GM21367 (cell line): Measurements from ENCODE around the gene WDR93.
A peak's percentile ranks its signal among the peaks of the same experiment; 100 is the strongest.
"Not testable (repeated sequence)": the region's sequence is repeated elsewhere in the genome, so short reads cannot be mapped to it uniquely, and the experiment has no call there.

Source experiments
- ATAC-seq: cut with Tn5 transposase; IDR thresholded peaks from one replicate; pipeline ENCODE4 v1.9.1; 2021; ENCODE audit not compliant: unreplicated experiment

WDR93 gene

DNA sequence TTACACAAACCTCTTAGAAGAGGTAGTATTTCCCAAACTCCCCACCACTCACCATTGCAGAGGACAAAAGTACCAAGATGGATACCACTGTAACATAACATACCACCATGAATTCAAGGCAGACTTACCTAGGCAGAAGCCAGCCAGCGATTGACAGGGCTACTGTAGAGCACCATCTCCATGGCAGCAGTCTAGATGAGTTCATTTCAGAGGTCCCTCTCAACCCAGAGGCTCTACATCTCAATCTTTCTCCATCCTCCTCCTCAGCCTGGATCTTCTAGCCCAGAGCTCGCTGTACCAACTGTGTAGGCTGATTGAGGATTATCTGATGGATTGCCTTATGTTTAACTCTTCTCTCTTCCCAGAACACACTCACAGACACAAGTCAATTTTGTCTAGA, 9.5 kb upstream of the WDR93 start:
- no peak for ATAC-seq

DNA sequence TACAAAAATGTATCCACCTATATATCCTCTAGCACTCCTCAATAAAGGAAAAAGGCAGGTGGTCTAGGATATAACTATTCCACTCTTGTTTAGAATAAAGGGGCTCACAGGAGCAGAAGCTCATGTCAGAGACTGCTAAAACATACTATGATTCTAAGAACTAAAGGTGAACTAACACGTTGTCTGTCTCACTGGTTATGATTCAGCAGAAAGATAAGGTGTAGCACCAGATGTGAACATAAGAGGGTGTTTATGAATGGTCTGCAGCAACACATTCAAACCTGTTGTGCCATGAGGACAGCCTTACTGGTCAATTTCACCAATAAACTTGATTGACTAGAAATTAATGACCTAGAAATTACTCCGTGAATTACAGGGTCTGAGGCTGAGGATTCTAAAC, 4.6 kb upstream of the WDR93 start:
- ATAC-seq = no peak

DNA sequence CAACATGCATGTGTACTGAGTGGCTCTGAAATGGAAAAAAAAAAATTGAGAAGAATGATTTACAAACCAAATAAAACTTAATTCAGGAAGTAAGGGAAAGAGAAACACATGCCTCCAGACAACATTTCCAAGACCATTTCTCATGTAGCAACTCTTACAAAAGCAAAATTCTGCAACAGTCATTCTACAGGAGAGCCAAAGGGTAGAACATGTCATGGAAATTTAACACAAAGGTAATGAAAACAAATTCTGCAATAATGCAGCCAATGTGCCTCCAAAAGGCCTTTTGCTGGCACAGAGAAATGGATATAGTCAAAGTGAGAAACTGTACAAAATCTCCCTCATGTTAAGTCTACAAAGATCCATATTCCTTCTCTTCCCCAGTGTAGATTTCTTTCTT, 4.1 kb upstream of the WDR93 start:
- no peak for ATAC-seq

DNA sequence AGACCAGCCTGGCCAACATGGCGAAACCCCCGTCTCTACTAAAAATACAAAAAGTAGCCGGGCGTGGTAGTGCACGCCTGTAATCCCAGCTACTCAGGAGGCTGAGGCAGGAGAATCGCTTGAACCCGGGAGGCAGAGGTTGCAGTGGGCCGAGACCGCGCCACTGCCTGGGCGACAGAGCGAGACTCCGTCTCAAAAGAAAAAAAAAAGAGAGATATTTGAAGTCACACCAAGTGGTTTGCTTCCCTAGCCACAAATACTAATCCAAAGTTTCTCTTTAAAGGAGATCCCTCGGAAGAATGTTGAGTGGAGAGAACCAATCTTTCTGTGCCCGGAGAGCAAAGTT, 708 bp upstream of the WDR93 start:
- not testable (repeated sequence) for ATAC-seq

DNA sequence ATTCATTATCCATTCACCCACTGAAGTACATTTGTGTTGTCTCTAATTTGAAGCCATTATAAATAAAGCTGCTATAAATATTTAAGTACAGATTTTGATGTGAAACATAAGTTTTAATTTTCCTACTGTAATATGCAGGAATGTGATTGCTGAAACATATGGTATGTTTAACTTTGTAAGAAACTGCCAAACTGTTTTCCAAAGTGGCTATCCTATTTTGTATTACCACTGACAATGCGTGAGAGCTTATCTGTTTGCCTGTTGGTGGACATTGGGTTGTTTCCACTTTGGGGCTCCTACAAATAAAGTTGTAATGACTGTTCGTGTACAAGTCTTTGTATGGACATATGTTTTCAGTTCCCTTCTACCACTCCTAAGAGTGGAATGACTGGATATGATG, 2.5 kb downstream of the WDR93 start:
- ATAC-seq = no peak

DNA sequence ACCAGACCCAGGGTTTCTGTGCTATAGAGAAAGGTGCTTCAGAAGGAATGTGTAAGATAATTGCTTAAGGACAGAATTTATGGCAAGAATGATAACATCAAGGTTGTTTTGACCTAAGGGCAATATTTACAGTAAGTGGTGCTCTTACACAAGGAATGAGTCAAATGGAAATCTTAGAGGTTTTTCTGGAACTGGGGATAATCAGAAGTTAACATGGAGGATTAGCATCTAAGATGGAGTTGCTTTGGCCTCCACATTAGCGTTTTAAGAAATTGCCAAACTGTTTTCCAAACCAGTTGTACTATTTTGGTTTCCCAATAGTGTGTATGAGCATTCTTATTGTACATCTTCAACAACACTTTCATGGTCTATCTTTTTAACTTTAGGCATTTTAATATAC, 3.1 kb downstream of the WDR93 start:
- no peak for ATAC-seq

DNA sequence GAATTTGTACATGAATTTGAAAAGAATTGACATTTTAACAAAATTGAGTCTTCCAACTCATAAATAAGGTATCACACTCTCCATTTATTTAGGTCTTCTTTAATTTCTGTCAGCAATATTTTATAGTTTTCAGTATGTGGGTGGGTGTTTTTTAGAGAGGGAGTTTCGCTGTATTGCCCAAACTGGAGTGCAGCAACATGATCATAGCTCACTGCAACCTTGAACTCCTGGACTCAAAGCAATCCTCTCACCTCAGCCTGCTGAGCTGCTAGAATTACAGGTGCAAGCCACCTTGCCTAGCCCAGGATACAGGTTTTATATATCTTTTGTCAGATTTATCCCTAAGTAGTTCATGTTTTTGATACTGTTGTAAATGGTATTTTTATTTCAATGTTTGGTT, 4.6 kb downstream of the WDR93 start:
- no peak for ATAC-seq

DNA sequence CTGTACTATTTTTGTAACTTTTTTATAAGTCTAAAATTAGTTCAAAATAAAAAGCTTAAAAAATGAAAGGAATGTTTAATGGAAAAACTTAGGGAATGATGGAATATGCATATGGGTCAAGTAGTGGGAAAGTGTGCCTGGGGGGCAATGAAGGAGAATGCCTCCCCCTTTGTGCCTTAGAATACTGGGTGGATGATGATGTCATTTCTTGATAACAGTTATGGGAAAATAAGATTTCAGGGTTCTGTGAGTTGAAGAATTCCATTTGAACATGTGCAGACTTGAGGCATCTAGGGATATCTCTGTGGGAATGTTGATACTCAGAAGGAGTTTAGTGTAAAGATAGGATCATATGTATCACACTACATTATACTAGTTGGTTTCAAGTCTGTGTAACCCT, 13.8 kb downstream of the WDR93 start:
- ATAC-seq = no peak

DNA sequence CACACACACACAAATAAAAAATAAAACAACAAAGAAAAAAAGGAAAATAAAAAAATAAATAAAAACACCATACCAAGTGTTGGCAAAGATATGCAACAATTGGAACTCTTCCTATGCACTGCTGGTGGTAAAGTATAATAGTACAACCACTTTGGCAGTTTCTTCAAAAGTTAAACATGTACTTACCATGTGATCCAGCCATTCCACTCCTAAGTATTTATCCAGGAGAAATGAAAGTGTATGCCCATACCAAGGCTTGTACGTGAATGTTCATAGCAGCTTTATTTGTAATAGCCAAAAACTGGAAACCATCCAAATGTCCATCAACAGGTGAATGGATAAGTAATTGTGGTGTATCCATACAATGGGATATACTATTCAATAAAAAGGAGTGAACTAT, 17.0 kb downstream of the WDR93 start:
- no peak for ATAC-seq

DNA sequence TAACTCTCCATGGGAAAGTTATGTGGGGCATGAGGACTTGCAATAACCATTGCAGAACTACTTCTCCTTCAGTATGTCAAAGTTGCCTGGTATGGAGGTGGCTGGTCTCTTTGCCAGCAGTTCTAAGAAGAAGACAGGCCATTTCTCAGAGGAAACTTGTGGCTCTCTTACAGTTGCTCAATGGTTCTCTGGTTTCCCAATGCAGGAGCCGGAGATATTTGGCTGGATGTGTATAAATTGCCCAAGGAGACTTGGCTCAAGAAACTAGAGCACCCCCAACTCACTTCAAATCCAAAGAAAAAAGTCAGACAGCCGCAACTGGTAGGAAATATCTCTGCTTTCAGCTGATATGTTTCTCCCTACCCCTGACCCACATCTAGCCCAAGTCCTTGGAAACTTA, 24.2 kb downstream of the WDR93 start:
- ATAC-seq = no peak

DNA sequence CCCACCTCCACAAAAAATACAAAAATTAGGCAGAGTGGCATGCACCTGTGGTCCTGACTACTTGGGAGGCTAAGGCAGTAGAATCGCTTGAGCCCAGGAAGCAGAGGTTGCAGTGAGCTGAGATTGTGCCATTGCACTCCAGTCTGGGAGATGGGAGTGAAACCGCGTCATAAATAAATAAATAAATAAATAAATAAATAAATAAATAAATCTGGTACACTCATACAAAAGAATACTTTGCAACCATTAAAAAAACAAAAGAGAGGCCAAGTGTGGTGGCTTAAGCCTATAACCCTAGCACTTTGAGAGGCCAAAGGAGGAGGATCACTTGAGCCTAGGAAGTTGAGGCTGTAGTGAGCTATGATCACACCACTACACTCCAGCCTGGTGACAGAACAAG, 32.4 kb downstream of the WDR93 start:
- ATAC-seq = no peak

DNA sequence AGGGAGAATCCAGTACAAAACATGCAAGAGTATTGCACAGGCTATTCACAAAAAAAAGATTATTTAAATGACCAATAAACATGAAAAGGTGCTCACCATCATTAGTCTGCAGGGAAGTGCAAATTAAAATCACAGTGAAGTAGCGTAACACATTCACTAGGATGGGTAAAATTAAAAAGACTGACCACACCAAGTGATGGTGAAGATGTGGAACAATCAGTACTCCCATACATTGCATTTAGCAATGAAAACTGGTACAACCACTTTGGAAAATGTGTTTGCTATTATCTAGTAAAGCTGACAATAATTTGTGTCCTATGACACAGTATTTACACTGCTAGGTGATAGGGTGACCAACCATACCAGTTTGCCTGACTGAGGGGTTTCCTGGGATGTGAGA, 34.0 kb downstream of the WDR93 start:
- no peak for ATAC-seq

DNA sequence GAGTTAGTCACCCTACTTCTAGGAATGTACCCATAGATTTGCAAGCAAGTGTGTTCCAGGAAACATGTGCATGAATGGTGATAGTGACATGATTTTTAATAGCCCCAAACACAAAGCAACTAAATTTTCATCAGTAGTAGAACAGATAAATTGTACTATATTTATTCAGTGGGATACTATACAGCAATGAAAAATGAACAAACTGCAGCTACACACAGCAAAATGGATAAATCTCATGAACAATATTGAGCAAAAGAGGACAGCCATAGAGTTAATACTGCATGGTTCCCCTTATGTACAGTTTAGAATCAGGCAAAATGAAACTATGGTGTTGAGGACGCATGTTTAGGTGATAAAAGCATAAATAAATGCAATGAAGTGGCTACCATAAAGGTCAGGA, 34.5 kb downstream of the WDR93 start:
- ATAC-seq = no peak

DNA sequence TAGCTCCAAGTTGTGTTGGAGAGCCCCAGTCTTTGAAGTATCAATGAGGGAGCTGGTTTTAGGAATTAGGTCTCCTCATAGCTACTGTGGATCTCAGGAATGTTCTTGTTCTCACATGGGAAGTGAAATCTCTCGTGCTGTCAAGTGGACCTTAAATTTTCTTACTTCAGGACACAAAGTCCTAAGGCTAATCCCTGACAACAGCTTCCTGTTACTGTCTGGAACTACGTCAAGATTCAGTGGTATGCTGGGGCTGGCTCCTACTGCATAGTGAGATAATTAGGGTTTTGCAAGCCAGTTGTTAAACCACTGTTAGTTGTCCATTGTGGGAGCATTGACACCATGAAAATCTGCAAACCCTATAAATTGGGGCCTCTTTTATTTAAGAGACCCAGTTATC, 37.6 kb downstream of the WDR93 start:
- no peak for ATAC-seq

DNA sequence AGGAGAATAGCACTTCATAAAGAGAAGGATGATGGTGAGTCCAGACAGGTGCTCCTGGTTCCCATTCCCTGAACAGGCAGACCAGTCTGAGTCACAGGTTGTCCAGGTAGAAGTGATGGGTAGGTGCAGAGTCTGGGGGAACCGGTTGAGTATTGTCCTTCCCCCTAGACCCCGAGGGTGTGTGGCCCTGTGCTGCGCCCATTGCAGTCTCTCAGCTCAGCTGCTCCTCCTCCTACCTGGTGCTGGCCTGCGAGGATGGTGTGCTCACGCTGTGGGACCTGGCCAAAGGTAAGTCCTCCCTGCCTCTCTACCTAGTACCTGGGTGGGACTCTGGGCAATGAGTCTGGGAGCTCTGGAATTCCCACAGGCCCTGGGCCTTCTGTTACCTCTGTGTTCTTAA, 40.7 kb downstream of the WDR93 start:
- ATAC-seq = no peak

DNA sequence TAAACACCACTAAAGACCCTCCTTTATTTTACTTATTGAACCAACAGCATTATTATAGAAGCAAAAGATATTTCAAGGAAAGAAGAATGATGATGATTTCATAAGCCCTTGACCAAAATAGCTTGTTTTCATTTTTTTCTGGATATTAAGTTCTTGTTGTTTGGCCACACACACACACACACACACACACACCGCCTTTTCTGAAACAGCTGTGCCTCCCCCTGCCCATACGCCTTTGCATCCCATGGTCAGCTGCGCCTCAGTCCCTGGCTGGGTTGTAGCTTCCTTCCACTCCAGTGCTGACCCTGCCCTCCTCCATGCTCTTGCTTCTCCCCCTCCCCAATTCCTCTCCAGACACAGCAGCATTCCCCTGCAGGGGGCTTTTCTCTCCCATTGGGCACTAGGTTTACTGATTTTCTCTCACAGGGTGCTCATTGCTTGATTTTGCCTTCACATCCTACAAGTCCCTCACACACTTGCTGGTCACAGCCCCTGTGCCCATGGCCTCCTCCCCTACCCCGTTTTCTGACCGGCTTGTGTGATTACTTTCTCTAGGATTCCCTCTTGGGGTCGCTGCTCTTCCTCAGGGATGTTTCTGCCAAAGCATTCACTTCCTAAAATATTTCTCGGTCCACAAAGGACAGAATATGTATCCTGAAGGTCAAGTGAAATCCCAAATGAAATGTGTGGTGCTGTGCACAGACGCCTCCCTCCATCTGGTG, 42.0 kb downstream of the WDR93 start:
- no peak for ATAC-seq

DNA sequence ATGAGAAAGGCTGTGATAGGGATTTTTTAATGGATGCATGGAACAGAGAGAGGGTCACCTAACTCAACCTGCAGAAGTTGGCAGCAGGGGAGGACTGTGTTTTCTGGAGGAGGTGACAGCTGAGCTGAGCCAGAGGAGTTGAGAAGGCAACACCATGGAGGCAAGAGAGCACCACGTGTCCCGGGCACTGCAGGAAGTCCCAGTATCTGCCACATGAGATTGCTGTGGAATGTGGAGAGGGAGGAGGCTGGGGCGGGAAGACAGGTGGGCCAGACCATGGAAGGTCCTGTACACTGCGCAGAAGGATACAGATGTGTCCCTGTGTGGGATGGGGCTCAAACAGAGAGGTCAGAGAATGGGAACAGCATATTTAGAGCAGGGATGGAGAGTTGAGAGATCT, 45.2 kb downstream of the WDR93 start:
- no peak for ATAC-seq

DNA sequence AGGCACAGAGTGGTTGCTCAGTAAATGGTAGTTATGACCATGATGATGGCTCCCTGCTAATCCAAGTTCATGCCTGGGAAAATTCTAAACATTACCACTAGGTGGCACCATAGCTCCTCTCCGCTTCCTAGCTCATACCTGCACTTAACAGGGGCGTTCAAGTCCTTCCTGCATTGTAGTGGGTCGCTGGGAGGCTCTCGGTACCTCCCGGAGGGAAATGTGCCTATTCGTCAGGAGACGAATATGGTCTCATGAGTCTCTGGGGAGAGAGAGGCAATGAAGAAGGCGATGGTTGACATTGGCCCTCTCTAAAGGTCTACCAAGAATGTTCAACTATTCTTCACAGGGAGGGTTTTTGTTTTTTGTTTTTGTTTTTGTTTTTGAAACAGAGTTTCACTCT, 49.5 kb downstream of the WDR93 start:
- peak; percentile 75 for ATAC-seq

DNA sequence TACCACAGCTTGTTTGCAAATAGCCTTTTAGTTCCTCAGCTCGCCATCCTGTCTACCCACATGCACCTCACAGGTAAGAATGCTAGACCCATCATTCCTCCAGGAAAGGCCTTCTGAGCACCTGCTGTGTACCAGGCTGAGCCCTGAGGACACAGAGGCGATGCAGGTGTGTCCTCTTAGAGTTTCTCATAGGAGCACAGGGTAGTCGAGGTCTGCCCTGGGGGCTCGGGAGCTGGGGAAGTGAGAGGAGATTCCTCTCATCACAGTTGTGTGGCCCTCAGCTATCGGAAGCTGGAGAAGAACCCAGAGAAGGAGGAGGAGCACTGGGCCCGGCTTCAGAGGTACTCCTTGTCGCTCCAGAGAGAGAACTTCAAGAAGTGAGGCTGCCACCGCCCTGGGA, 52.4 kb downstream of the WDR93 start:
- no peak for ATAC-seq

DNA sequence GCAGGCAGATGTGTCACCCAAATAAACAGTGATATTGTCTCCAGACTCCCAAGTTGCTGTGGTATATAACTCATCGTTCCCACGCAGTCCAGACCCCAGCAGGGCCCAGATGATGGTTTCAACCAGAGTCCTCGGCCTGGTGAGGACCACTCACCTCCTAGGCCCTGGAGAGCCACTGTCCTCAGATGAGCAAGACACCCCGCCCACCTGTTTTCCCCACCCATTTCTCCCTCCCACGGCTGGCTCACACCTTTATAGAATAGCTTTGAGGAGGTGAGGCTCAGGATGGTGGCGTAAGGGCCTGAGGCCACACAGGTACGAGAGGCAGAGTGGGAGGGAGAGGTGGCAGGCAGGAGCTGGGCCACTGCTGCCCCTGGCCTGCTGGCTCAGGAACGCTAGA, 53.0 kb downstream of the WDR93 start:
- no peak for ATAC-seq

DNA sequence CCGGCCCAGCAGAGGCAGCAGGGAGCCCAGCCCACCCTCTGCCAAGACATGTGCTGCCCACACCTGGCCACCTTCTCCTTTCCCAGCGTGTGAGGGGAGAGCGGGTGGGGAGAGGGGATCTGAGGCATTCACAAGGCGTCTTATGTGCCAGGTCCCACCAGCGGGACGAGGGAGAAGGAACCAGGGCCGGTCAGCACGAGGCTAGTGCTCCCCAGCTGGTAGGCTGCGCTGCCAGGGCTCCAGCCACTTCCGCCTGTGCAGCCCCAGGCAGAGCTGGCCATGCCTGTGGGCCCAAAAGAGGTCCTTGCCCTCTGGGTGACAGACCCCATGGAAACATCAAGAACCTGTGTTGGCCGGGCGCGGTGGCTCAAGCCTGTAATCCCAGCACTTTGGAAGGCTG, 54.5 kb downstream of the WDR93 start:
- no peak for ATAC-seq

DNA sequence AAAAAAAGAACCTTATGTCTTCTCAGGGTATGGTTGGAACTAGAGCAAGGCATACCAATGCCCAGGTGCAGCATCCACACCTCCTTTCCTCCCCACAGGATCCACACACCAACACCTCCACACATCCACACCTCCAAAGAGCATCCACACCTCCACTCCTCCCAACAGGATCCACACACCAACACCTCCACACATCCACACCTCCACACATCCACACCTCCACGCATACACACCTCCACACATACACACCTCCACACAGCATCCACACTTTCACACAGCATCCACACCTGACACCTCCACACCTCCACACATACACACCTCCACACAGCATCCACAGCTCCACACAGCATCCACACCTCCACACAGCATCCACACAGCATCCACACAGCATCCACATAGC, 55.2 kb downstream of the WDR93 start:
- no peak for ATAC-seq

DNA sequence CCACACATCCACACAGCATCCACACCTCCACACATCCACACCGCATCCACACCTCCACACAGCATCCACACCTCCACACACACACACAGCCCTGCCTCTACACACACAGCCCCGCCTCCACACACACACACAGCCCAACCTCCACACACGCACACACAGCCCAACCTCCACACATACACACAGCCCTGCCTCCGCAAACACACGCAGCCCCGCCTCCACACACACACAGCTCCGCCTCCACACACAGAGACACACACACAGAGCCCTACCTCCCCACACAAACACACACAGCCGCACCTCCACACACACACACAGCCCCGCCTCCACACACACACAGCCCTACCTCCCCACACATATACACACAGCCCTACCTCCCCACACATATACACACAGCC, 55.8 kb downstream of the WDR93 start:
- no peak for ATAC-seq
